ENCODE data around the gene CLDN9. TPM values are rescaled to one million over a fixed set of nuclear protein-coding genes. Genes with fewer than 3 reads are reported as not detected.

Gene CLDN9
- total RNA-seq, 1 donor from 2014 or later = not detected

DNA sequence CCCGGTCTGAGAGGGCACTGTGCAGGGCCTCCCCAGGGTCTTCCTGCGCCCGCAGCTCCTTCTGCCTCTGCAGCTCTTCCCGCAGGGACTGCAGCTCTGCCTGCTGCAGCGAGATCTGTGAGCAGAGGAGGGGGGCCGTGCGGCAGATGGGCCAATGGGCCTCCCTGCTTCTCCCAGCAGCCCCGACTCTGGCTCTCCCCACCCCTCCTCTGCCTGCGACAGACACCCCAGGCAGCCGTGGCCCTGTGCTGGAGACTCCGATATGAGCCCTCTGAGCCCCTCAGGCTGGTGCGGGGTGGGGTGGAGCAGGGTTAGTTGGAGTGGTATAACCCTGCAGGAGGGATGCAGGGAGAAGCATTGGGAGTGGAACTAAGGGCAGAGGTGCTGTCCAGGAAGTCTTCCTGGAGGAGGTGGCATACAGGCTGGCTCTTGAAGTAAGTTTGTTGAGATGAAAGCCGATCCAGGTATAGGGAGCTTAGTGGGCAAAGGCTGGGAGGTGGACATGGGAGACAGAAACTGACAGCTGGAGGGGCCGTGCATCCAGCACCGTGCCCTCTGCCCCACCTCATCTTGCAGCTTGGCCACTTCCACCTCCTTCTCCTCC lies 16.1 kb downstream of the CLDN9 start:
- H3K4me3 Mint-ChIP-seq = no peak overlapping the region
- DNase-seq (ENCODE audit: low read depth, low spot score) = no peak
- TF ChIP-seq, protein P1, sequence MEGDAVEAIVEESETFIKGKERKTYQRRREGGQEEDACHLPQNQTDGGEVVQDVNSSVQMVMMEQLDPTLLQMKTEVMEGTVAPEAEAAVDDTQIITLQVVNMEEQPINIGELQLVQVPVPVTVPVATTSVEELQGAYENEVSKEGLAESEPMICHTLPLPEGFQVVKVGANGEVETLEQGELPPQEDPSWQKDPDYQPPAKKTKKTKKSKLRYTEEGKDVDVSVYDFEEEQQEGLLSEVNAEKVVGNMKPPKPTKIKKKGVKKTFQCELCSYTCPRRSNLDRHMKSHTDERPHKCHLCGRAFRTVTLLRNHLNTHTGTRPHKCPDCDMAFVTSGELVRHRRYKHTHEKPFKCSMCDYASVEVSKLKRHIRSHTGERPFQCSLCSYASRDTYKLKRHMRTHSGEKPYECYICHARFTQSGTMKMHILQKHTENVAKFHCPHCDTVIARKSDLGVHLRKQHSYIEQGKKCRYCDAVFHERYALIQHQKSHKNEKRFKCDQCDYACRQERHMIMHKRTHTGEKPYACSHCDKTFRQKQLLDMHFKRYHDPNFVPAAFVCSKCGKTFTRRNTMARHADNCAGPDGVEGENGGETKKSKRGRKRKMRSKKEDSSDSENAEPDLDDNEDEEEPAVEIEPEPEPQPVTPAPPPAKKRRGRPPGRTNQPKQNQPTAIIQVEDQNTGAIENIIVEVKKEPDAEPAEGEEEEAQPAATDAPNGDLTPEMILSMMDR (conservative IDR thresholded peaks at IDR 0.05) = no peak
- peaks cover 40% of the 10 kb centered on the region for H3K27me3 Mint-ChIP-seq (ENCODE audit: low read depth)
- peaks cover 2% of the 10 kb centered on the region for H3K36me3 Mint-ChIP-seq (ENCODE audit: low read depth)
- H3K27ac Mint-ChIP-seq (ENCODE audit: unreplicated experiment) = no peak overlapping the region
- peaks cover 14% of the 10 kb centered on the region for H3K4me1 Mint-ChIP-seq
- no peaks in the 10 kb centered on the region for H3K9me3 Mint-ChIP-seq

DNA sequence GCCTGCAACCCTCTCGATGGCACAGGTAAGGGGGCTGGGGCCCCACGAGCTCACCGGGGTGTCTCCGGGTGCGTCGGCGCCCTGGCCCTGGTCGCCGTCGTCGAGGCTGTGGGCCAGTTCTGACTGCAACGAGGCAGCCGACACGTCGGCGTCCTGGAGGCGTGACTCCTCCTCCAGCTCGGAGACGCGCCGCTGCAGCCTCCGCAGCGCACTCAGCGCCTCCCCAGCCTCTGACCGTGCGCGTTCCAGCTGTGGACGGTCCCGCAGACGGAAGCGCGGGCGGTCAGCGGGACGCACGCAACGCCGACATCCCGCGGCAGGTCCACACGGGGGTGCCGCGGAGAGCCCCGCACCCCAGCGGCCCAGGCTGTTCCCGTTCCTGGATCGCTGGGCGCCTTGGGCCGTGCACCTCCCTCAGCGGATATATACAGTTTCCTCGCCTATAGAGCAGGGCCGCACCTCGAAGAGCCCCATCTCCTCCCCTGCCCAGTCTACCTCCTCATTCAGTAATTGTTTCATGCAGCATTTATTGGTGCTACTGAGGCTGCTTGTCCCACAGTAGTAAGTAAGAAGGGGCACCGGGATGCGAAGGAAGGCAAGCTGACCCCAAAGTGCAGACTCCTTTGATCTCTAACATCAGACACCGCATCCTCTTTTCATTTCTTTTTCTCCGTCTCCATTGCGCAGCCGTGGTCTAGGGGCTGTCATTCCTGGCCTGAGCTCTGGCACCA lies 16.9 kb downstream of the CLDN9 start:
- peak overlapping the region; percentile 7 for H3K4me3 Mint-ChIP-seq
- no peaks in the 10 kb centered on the region for H3K36me3 Mint-ChIP-seq (ENCODE audit: low read depth)
- DNase-seq (ENCODE audit: low read depth, low spot score) = no peak
- no peaks in the 10 kb centered on the region for H3K9me3 Mint-ChIP-seq
- peaks cover 43% of the 10 kb centered on the region for H3K27me3 Mint-ChIP-seq (ENCODE audit: low read depth)
- TF ChIP-seq, protein P1 (conservative IDR thresholded peaks at IDR 0.05) = no peak
- H3K27ac Mint-ChIP-seq (ENCODE audit: unreplicated experiment) = no peak overlapping the region
- H3K4me1 Mint-ChIP-seq = peaks cover 7% of the 10 kb centered on the region

DNA sequence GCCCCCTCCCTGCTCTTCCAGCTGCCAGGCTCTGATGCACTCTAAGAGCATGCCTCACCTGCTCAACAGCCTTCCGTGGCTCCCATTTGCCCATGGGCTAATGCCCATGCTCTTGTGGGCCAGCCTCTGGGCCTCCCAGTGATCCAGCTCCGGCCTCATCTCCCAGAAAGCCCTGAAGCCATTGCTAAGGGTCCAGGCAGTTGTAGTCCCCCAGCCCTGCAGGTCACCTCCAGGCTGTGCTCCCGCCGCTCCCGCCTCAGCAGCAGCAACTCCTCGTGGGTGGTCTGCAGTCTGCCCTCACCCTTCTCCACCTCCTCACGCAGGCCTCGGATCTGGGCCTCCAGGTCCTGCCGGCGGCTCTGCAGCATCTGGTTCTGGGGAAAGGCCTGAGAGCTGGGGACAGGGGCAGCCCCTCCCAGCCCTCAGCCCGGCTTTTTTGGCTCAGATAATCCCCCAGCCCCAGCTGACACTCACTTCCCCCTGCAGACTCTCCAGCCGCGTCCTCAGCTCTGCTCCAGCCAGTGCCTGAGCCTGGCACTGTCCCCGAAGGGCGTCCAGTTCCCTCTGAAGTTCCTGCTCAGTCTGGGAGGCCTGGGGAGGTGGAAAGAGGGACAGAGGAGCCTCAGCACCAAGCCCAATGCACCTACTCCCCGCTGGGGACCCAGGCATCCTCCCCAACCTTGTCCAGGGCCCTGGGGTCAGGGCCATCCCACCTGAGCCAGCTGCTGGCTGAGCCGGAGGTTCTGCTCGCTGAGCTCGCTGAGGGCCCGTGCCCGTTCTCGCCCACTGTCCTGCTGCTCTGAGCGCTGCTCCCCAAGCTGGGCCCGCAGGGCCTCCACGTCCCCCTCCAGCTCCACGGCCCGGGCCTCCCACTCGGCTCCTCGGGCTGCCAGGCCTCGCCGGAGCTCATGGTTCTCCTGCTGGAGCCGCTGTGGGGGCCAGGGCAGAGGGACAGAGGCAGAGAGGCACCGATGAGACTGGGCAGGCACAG lies 17.8 kb downstream of the CLDN9 start:
- no peak for DNase-seq (ENCODE audit: low read depth, low spot score)
- peak overlapping the region; percentile 7 for H3K4me3 Mint-ChIP-seq
- TF ChIP-seq, protein P1 (conservative IDR thresholded peaks at IDR 0.05) = no peak
- no peak overlapping the region for H3K27ac Mint-ChIP-seq (ENCODE audit: unreplicated experiment)
- no peaks in the 10 kb centered on the region for H3K36me3 Mint-ChIP-seq (ENCODE audit: low read depth)
- peaks cover 52% of the 10 kb centered on the region for H3K27me3 Mint-ChIP-seq (ENCODE audit: low read depth)
- H3K4me1 Mint-ChIP-seq = peaks cover 7% of the 10 kb centered on the region
- H3K9me3 Mint-ChIP-seq = no peaks in the 10 kb centered on the region

DNA sequence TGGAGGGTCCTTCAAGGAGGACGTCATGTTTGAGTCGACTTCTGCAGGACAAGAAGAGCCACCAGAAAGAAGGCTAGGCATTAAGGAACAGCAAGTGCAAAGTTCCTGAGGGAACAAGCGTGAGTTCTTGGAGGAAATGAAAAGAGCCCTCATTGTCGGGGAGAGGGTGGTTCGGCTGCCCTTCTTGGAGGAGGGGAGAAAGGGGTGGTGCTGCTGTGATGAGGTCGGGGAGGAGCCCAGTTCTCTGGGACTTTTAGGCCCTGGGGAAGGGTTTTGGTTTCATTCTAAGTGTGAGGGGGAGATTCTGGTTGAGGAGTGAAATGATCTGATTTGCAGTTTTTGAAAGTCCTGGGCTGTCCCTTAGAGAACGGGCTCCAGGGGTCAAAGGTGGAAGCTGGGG lies 19.9 kb downstream of the CLDN9 start:
- no peaks in the 10 kb centered on the region for H3K36me3 Mint-ChIP-seq (ENCODE audit: low read depth)
- TF ChIP-seq, protein P1 (conservative IDR thresholded peaks at IDR 0.05) = no peak
- H3K4me1 Mint-ChIP-seq = peaks cover 7% of the 10 kb centered on the region
- no peak overlapping the region for H3K27ac Mint-ChIP-seq (ENCODE audit: unreplicated experiment)
- no peaks in the 10 kb centered on the region for H3K9me3 Mint-ChIP-seq
- no peak for DNase-seq (ENCODE audit: low read depth, low spot score)
- peaks cover 69% of the 10 kb centered on the region for H3K27me3 Mint-ChIP-seq (ENCODE audit: low read depth)
- peak overlapping the region; percentile 27 for H3K4me3 Mint-ChIP-seq

DNA sequence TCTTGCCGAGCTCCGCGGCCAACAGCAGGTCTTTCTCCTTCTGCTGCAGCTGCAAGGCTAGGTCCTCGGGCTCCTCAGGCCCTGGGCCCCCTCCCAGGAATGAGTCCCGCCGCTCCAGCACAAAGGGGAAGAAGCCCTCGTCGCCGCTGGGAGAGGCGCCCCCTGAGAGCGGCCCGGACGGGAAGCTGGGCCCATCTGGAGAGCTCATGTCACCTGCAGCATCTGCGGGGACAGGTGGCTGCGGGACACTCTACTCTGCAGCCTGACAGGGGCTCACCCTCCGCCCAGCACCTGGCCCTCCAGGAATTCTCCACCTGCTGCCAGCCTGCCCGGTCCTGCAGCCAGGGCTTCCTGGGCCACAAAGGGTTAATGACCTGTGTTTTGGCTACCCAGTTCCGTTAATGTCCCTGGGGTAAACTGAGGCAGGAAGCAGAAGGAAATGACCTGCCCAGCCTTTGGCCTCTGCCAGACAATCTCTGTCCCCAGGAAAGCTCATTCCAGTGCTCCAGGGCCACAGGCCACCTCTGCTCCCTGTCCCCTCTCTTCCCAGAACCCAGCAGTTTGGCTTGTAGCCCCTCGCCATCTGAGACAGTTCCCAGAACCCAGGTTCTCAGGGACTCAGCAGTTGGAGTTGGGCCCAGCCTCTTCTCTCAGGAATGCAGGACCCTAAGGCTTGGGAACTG lies 22.7 kb downstream of the CLDN9 start:
- TF ChIP-seq, protein P1 (conservative IDR thresholded peaks at IDR 0.05) = no peak
- peaks cover 7% of the 10 kb centered on the region for H3K4me1 Mint-ChIP-seq
- no peak overlapping the region for H3K27ac Mint-ChIP-seq (ENCODE audit: unreplicated experiment)
- no peaks in the 10 kb centered on the region for H3K9me3 Mint-ChIP-seq
- no peaks in the 10 kb centered on the region for H3K36me3 Mint-ChIP-seq (ENCODE audit: low read depth)
- H3K27me3 Mint-ChIP-seq (ENCODE audit: low read depth) = peaks cover 88% of the 10 kb centered on the region
- no peak for DNase-seq (ENCODE audit: low read depth, low spot score)
- no peak overlapping the region for H3K4me3 Mint-ChIP-seq
